ENCODE results near the gene MREG.

Gene MREG

GRCh38 chr2:216006164-216006663, 7.1 kb downstream of the MREG start:
- Histone ChIP-seq H3F3A (ENCODE audit: insufficient read depth, low read length) (no peaks in the 10 kb centered on the region), H3K4me3 (ENCODE audit: low read depth, low read length, poor library complexity, severe bottlenecking) (no peak overlapping the region), H3K9ac (ENCODE audit: low read length) (no peak overlapping the region), H3K9me3 (ENCODE audit: low read length) (no peaks in the 10 kb centered on the region), H3K27me3 (ENCODE audit: insufficient read depth, low read length) (no peaks in the 10 kb centered on the region), H3K36me3 (ENCODE audit: insufficient read depth, low read length) (no peaks in the 10 kb centered on the region), H3K4me1 (ENCODE audit: insufficient read depth, low read length, severe bottlenecking) (no peaks in the 10 kb centered on the region), H3K79me2 (ENCODE audit: insufficient read depth, low read length) (no peaks in the 10 kb centered on the region), H2AFZ (ENCODE audit: low read length) (no peak overlapping the region), H3K27ac (ENCODE audit: low read depth, low read length, poor library complexity, severe bottlenecking) (no peak overlapping the region), H3K9me2 (ENCODE audit: low read depth, low read length) (no peaks in the 10 kb centered on the region), H3K4me2 (ENCODE audit: low read length) (no peak overlapping the region), H4K20me1 (ENCODE audit: insufficient read depth, low read length) (no peaks in the 10 kb centered on the region)
- TF ChIP-seq, protein P1, sequence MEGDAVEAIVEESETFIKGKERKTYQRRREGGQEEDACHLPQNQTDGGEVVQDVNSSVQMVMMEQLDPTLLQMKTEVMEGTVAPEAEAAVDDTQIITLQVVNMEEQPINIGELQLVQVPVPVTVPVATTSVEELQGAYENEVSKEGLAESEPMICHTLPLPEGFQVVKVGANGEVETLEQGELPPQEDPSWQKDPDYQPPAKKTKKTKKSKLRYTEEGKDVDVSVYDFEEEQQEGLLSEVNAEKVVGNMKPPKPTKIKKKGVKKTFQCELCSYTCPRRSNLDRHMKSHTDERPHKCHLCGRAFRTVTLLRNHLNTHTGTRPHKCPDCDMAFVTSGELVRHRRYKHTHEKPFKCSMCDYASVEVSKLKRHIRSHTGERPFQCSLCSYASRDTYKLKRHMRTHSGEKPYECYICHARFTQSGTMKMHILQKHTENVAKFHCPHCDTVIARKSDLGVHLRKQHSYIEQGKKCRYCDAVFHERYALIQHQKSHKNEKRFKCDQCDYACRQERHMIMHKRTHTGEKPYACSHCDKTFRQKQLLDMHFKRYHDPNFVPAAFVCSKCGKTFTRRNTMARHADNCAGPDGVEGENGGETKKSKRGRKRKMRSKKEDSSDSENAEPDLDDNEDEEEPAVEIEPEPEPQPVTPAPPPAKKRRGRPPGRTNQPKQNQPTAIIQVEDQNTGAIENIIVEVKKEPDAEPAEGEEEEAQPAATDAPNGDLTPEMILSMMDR (IDR thresholded peaks at IDR 0.05; ENCODE audit: low read length) = no peak
- TF ChIP-seq EZH2 (IDR thresholded peaks at IDR 0.05; ENCODE audit: borderline replicate concordance, low read length) = no peak

DNA sequence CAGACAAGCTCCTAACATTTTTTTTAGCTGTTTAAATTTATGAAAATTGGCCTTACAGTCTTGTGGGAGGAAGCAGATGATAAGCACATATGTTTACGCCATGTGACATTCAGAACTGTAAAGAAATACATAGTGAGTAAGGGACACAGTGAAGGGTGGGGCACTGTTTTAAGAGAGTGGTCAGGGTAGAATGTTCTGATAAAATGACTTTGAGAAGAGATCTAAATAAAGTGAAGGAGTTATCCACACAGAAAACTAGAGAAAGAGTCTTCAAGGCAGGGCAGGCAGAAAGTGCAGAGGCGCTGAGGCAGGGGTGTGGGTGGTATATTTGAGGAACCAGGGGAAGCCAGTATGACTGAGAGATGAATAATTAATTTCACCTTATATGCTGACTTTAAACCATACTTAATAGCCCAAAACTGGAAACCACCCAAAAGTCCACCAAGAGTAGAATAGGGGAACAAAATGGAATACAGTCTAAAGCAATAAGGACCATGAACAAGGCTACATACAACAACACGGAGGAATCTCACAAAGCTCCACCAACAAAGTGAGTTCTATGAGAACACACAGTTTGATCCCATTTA, 8.6 kb downstream of the MREG start:
- H3K4me2 ChIP-seq (ENCODE audit: low read length) = no peak overlapping the region
- H3K4me1 ChIP-seq (ENCODE audit: insufficient read depth, low read length, severe bottlenecking) = no peaks in the 10 kb centered on the region
- no peaks in the 10 kb centered on the region for H3K9me3 ChIP-seq (ENCODE audit: low read length)
- no peaks in the 10 kb centered on the region for H3K27me3 ChIP-seq (ENCODE audit: insufficient read depth, low read length)
- no peak overlapping the region for H2AFZ ChIP-seq (ENCODE audit: low read length)
- H4K20me1 ChIP-seq (ENCODE audit: insufficient read depth, low read length) = no peaks in the 10 kb centered on the region
- H3K27ac ChIP-seq (ENCODE audit: low read depth, low read length, poor library complexity, severe bottlenecking) = no peak overlapping the region
- no peak overlapping the region for H3K4me3 ChIP-seq (ENCODE audit: low read depth, low read length, poor library complexity, severe bottlenecking)
- H3F3A ChIP-seq (ENCODE audit: insufficient read depth, low read length) = no peaks in the 10 kb centered on the region
- H3K36me3 ChIP-seq (ENCODE audit: insufficient read depth, low read length) = no peaks in the 10 kb centered on the region
- no peak overlapping the region for H3K9ac ChIP-seq (ENCODE audit: low read length)
- H3K9me2 ChIP-seq (ENCODE audit: low read depth, low read length) = no peaks in the 10 kb centered on the region
- TF ChIP-seq, protein P1 (IDR thresholded peaks at IDR 0.05; ENCODE audit: low read length) = no peak
- no peak for TF ChIP-seq EZH2 (IDR thresholded peaks at IDR 0.05; ENCODE audit: borderline replicate concordance, low read length)
- no peaks in the 10 kb centered on the region for H3K79me2 ChIP-seq (ENCODE audit: insufficient read depth, low read length)

DNA sequence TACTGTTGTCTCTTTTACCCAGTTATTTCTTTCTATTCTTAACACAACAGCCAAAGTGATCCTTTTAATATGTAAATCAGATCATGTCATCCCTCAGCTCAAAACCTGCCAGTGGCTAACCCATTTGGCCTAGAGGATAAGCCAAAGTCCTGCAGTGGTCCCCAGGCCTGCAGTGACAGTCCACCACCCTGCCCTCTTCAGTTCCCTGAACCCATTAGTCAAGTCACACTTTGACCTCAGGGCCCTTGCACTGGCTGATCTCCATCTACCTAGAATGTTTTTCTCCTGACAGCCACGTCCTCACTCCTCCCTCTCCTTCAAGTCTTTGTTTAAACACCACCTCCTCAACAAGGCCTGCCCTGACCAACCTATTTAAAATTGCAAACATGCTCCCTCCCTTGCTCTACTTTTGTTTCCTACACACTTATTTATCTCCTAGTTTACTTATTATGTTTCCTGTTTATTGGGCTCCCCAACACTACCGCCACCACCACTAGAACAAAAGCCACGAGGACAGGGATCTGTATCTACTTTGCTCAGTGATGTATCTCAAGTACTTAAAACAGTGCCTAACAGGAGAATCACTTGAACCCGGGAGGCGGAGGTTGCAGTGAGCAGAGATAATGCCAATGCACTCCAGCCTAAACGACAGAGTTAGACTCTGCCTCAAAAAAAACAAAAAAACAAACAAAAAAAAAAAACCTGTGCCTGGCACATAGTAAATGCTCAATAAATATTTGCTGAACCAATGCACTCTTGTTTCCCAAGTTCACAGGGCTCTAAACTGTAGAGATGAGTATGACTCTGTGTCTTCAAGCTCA, 9.3 kb downstream of the MREG start:
- TF ChIP-seq, protein P1 (IDR thresholded peaks at IDR 0.05; ENCODE audit: low read length) = no peak
- TF ChIP-seq EZH2 (IDR thresholded peaks at IDR 0.05; ENCODE audit: borderline replicate concordance, low read length) = no peak
- H3K9ac ChIP-seq (ENCODE audit: low read length) = no peak overlapping the region
- H3K27me3 ChIP-seq (ENCODE audit: insufficient read depth, low read length) = no peaks in the 10 kb centered on the region
- H4K20me1 ChIP-seq (ENCODE audit: insufficient read depth, low read length) = no peaks in the 10 kb centered on the region
- H3K4me1 ChIP-seq (ENCODE audit: insufficient read depth, low read length, severe bottlenecking) = no peaks in the 10 kb centered on the region
- H3K9me2 ChIP-seq (ENCODE audit: low read depth, low read length) = no peaks in the 10 kb centered on the region
- no peaks in the 10 kb centered on the region for H3F3A ChIP-seq (ENCODE audit: insufficient read depth, low read length)
- H3K4me2 ChIP-seq (ENCODE audit: low read length) = no peak overlapping the region
- no peak overlapping the region for H3K27ac ChIP-seq (ENCODE audit: low read depth, low read length, poor library complexity, severe bottlenecking)
- H3K4me3 ChIP-seq (ENCODE audit: low read depth, low read length, poor library complexity, severe bottlenecking) = no peak overlapping the region
- H3K79me2 ChIP-seq (ENCODE audit: insufficient read depth, low read length) = no peaks in the 10 kb centered on the region
- no peak overlapping the region for H2AFZ ChIP-seq (ENCODE audit: low read length)
- H3K36me3 ChIP-seq (ENCODE audit: insufficient read depth, low read length) = no peaks in the 10 kb centered on the region
- H3K9me3 ChIP-seq (ENCODE audit: low read length) = no peaks in the 10 kb centered on the region
